Fibroblast of mammary gland (primary cell): ENCODE measurements around the gene PIF1.
A peak's percentile ranks its signal among the peaks of the same experiment; 100 is the strongest.

ENCODE experiments used
- DNase-seq: peaks from one replicate; pipeline ENCODE4 v3.0.0-alpha.2; 2010; ENCODE audit warnings: low read depth
- H3K4me3 ChIP-seq: 2 replicates; pipeline ENCODE4 v1.5.1; 2011; ENCODE audit warnings: low read depth, mild to moderate bottlenecking, low read length, moderate library complexity; ENCODE audit not compliant: control insufficient read depth
- CTCF ChIP-seq: conservative IDR thresholded peaks from 2 replicates; pipeline ENCODE4 v1.5.1; 2011; ENCODE audit warnings: low read depth, low read length, inconsistent platforms; ENCODE audit not compliant: control insufficient read depth, insufficient read depth

Gene PIF1

DNA sequence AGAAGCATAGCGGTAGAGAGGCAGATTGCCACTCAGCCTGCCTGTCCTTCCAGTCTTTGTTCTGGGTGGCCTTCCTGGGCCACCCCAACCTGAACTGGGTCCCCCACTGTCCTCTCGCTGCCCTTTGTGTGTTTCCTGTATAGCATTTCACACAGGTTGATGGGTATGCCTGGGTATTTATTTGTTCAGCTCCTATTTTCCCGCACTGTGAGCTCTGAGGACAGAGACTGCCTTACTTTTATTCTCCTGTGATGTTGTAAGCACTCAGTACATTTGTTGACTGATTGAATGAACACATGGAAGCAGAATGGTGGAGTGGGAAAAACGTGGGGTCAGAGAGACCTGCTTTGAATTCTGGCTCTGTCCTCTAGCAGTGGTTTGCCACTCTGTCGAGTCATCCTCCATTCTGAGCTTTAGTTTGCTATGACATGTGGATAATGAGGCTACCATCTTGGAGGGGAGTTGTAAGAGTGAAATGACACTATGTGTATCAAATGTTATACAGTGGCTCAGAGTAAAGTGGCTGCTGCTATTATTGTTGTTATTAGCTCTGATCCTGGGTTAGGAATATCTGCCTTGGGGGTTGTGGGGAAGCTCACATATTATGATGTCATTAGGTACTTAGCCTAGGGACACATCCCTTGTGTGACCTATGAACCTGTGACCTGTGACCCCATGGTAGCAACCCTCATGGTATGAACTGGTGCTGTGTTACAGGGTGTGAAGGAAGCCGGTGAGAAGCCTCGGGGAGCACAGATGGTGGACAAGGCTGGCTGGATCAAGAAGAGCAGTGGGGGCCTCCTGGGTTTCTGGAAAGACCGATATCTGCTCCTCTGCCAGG lies 22.6 kb upstream of the PIF1 start:
- no peak overlapping the region for H3K4me3 ChIP-seq
- no peak for TF ChIP-seq CTCF
- DNase-seq, result no peak

DNA sequence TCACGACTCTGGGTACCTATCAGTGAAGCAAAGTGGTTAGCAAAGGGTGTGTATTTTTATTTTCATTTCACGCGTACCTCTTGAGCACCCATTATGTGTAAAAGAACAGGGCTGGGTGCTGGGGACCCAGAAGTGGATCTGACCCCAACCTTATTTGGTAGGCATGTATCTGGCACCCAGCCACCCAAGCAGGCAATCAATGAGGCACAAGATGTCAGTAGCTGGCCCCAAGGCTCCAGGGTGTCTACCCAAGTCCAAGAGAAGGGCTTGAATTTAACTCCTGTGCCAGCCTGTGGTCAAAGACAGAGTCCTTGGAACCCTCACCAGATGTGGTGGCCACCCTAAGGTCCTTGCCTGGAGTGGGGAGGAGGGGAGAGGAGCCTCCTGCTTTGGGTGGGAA lies 22.0 kb upstream of the PIF1 start:
- TF ChIP-seq CTCF, result no peak
- no peak overlapping the region for H3K4me3 ChIP-seq
- no peak for DNase-seq

DNA sequence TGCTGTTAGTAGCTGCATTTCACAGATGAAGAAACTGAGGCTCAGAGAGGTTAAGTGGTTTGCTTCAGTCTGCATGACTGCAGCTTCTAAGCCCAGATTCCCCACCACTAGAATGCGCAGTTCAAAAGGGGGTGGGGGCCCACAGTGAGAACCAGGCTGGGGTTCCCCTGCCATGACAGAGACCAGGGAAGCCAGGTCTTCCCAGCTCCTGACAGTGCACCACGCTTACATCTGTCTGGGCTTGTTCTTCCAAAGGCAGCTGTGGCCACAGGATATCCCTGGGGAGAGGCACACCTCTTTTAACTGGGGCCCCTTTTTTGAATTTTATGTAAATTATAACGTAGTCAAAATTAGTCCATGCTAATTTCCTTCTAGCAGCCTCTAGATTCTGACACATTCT lies 21.6 kb upstream of the PIF1 start:
- no peak for TF ChIP-seq CTCF
- no peak for DNase-seq
- H3K4me3 ChIP-seq, result no peak overlapping the region

DNA sequence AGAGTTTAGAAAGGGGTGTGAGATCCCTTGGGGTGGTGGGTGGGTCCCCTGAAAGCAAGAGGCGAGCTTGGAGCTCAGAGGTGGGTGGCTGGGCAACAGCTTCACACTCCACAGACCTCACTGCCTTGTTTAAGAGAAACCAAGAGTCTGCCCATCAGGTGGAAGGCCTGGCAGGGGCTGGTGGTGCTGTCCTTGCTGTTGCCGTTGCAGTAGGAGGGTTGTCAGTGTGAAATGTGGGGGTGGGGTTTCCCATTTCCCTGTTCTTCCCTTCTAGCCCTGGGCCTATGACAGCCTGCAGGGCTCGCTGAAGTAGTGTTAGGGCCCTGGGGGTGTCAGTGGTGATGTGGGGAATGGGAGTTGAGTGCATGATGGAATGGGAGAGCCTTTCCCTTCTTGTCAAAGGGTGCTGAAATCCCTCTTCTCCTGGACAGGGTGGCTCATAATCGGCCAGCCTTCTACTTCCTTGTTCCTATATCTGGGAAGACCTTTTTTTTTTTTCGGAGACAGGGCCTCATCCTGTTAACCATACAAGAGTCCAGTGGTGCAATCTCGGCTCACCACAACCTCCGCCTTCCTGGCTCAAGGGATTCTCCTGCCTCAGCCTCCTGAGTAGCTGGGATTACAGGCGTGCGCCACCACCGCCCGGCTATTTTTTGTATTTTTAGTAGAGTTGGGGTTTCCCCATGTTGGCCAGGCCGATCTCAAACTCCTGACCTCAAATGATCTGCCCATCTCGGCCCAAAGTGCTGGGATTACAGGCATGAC lies 20.6 kb upstream of the PIF1 start:
- no peak overlapping the region for H3K4me3 ChIP-seq
- DNase-seq, result no peak
- no peak for TF ChIP-seq CTCF

- DNase-seq, result no peak
- TF ChIP-seq CTCF, result no peak
- H3K4me3 ChIP-seq, result peak overlapping the region; percentile 3
These were observed 19.8 kb upstream of the PIF1 start for GRCh38 chr15:64845183-64845611.

GRCh38 chr15:64844576-64845145 lies 19.2 kb upstream of the PIF1 start:
- H3K4me3 ChIP-seq, result peak overlapping the region; percentile 6
- no peak for TF ChIP-seq CTCF
- DNase-seq, result no peak
